ENCODE measurements around the gene LGR6. TPM values are rescaled to one million over a fixed set of nuclear protein-coding genes. Genes with fewer than 3 reads are reported as not detected.

The LGR6 gene
- total and polyA plus RNA-seq, 2 experiments from 2014 or later, result 0.80 to 1.5 TPM

GRCh38 chr1:202274611-202275010, 81.0 kb downstream of the LGR6 start:
- H3K4me3 ChIP-seq, result no peak overlapping the region
- no peaks in the 10 kb centered on the region for H4K20me1 ChIP-seq (ENCODE audit: insufficient read depth, poor library complexity, severe bottlenecking)
- WGBS (ENCODE audit: low lambda C conversion rate, missing lambda C conversion rate), result 38% methylated on average over 1 of the region's 1 CpG
- H3K4me2 ChIP-seq, result no peak overlapping the region
- H3K79me2 ChIP-seq, result no peaks in the 10 kb centered on the region
- no peak overlapping the region for H2AFZ ChIP-seq
- TF ChIP-seq EZH2phosphoT487 (IDR thresholded peaks at IDR 0.05; ENCODE audit: low read depth, severe bottlenecking, unreplicated experiment) (no peak), EZH2 (IDR thresholded peaks at IDR 0.05; ENCODE audit: borderline replicate concordance) (no peak), CTCF (IDR thresholded peaks at IDR 0.05; ENCODE audit: poor library complexity) (peak; percentile 34)
- no peaks in the 10 kb centered on the region for H3K36me3 ChIP-seq (replicated peaks; ENCODE audit: insufficient read depth, low read depth)
- H3K27ac ChIP-seq, result no peak overlapping the region
- no peaks in the 10 kb centered on the region for H3K9me3 ChIP-seq (ENCODE audit: low read depth)
- H3K9me2 ChIP-seq (replicated peaks; ENCODE audit: insufficient read depth), result no peaks in the 10 kb centered on the region
- peaks cover 5% of the 10 kb centered on the region for H3K27me3 ChIP-seq
- H3K4me1 ChIP-seq (ENCODE audit: insufficient read depth), result no peaks in the 10 kb centered on the region
- peak; percentile 46 for DNase-seq (ENCODE audit: low spot score)

- H3K9me3 ChIP-seq (ENCODE audit: low read depth), result no peaks in the 10 kb centered on the region
- no peaks in the 10 kb centered on the region for H3K9me2 ChIP-seq (replicated peaks; ENCODE audit: insufficient read depth)
- no peak overlapping the region for H3K4me2 ChIP-seq
- TF ChIP-seq CTCF (IDR thresholded peaks at IDR 0.05; ENCODE audit: poor library complexity) (no peak), EZH2phosphoT487 (IDR thresholded peaks at IDR 0.05; ENCODE audit: low read depth, severe bottlenecking, unreplicated experiment) (no peak), EZH2 (IDR thresholded peaks at IDR 0.05; ENCODE audit: borderline replicate concordance) (no peak)
- no peak overlapping the region for H3K4me3 ChIP-seq
- H3K79me2 ChIP-seq, result no peaks in the 10 kb centered on the region
- 97% methylated on average over 3 of the region's 3 CpGs for WGBS (ENCODE audit: low lambda C conversion rate, missing lambda C conversion rate)
- no peak for DNase-seq (ENCODE audit: low spot score)
- no peak overlapping the region for H2AFZ ChIP-seq
- H3K27me3 ChIP-seq, result peaks cover 5% of the 10 kb centered on the region
- no peaks in the 10 kb centered on the region for H4K20me1 ChIP-seq (ENCODE audit: insufficient read depth, poor library complexity, severe bottlenecking)
- H3K36me3 ChIP-seq (replicated peaks; ENCODE audit: insufficient read depth, low read depth), result no peaks in the 10 kb centered on the region
- no peak overlapping the region for H3K27ac ChIP-seq
- no peaks in the 10 kb centered on the region for H3K4me1 ChIP-seq (ENCODE audit: insufficient read depth)
Measured at GRCh38 chr1:202275061-202275770, 81.6 kb downstream of the LGR6 start.

DNA sequence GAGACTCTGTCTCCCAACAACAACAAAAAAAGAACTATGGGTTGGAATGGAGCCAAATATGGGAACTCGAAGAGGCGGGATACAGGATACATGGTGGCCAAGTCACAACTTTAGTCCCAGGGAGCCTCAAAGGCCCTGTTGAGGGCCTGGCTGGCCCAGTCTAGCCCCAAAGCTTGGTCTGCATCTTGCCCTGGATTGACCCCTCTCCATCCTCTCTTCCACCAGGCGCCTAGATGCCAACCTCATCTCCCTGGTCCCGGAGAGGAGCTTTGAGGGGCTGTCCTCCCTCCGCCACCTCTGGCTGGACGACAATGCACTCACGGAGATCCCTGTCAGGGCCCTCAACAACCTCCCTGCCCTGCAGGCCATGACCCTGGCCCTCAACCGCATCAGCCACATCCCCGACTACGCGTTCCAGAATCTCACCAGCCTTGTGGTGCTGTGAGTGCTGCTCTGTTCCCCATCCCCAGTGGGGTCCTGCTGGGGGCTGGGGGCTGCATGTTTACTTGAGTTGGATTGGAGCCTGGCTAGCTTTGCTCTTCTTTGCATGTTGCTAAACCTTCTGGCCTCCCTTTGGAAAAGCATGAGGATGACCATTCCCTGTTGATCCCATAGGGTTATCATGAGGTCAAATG, 82.6 kb downstream of the LGR6 start:
- no peaks in the 10 kb centered on the region for H3K36me3 ChIP-seq (replicated peaks; ENCODE audit: insufficient read depth, low read depth)
- H3K9me3 ChIP-seq (ENCODE audit: low read depth), result no peaks in the 10 kb centered on the region
- TF ChIP-seq EZH2phosphoT487 (IDR thresholded peaks at IDR 0.05; ENCODE audit: low read depth, severe bottlenecking, unreplicated experiment) (no peak), CTCF (IDR thresholded peaks at IDR 0.05; ENCODE audit: poor library complexity) (no peak), EZH2 (IDR thresholded peaks at IDR 0.05; ENCODE audit: borderline replicate concordance) (no peak)
- H2AFZ ChIP-seq, result no peak overlapping the region
- 98% methylated on average over 11 of the region's 11 CpGs for WGBS (ENCODE audit: low lambda C conversion rate, missing lambda C conversion rate)
- H3K4me2 ChIP-seq, result no peak overlapping the region
- H4K20me1 ChIP-seq (ENCODE audit: insufficient read depth, poor library complexity, severe bottlenecking), result no peaks in the 10 kb centered on the region
- H3K9me2 ChIP-seq (replicated peaks; ENCODE audit: insufficient read depth), result no peaks in the 10 kb centered on the region
- no peak for DNase-seq (ENCODE audit: low spot score)
- no peak overlapping the region for H3K4me3 ChIP-seq
- peaks cover 4% of the 10 kb centered on the region for H3K4me1 ChIP-seq (ENCODE audit: insufficient read depth)
- H3K27ac ChIP-seq, result no peak overlapping the region
- no peaks in the 10 kb centered on the region for H3K27me3 ChIP-seq
- no peaks in the 10 kb centered on the region for H3K79me2 ChIP-seq

Data from hepatocyte (in vitro differentiated cells).